Osteocyte (in vitro differentiated cells): ENCODE measurements around the gene RPL38. TPM values are rescaled to one million over a fixed set of nuclear protein-coding genes. Genes with fewer than 3 reads are reported as not detected.

Source experiments
- DNase-seq: peaks from one replicate; pipeline ENCODE4 v3.0.0; 2021; ENCODE audit warnings: mixed read lengths; ENCODE audit not compliant: unreplicated experiment; ENCODE audit errors: extremely low spot score
- H3K27ac Mint-ChIP-seq: one replicate; pipeline ENCODE4 v1.8.0; 2021; ENCODE audit warnings: mild to moderate bottlenecking, mixed read lengths; ENCODE audit not compliant: unreplicated experiment
- H3K27me3 Mint-ChIP-seq: one replicate; pipeline ENCODE4 v1.8.0; 2021; ENCODE audit warnings: mixed read lengths; ENCODE audit not compliant: unreplicated experiment
- H3K36me3 Mint-ChIP-seq: one replicate; pipeline ENCODE4 v1.8.0; 2021; ENCODE audit warnings: mixed read lengths; ENCODE audit not compliant: unreplicated experiment
- H3K4me1 Mint-ChIP-seq: one replicate; pipeline ENCODE4 v1.8.0; 2021; ENCODE audit warnings: mixed read lengths; ENCODE audit not compliant: unreplicated experiment
- H3K4me3 Mint-ChIP-seq: one replicate; pipeline ENCODE4 v1.8.0; 2021; ENCODE audit warnings: mild to moderate bottlenecking, moderate library complexity, mixed read lengths; ENCODE audit not compliant: unreplicated experiment
- H3K9me3 Mint-ChIP-seq: one replicate; pipeline ENCODE4 v1.8.0; 2021; ENCODE audit warnings: mixed read lengths; ENCODE audit not compliant: unreplicated experiment
- CTCF ChIP-seq: fragments of 200-600 bp; sonication (generic); IDR thresholded peaks from 2 replicates; pipeline ENCODE4 v1.5.0; 2021; ENCODE audit warnings: antibody characterized with exemption, mild to moderate bottlenecking, moderate library complexity
- total RNA-seq: library from RNA; stranded (reverse); gene quantifications from 2 replicates; pipeline ENCODE4 v1.2.1, GENCODE V29; 2021

The RPL38 gene
- total RNA-seq, 1 donor from 2014 or later = 755 TPM

DNA sequence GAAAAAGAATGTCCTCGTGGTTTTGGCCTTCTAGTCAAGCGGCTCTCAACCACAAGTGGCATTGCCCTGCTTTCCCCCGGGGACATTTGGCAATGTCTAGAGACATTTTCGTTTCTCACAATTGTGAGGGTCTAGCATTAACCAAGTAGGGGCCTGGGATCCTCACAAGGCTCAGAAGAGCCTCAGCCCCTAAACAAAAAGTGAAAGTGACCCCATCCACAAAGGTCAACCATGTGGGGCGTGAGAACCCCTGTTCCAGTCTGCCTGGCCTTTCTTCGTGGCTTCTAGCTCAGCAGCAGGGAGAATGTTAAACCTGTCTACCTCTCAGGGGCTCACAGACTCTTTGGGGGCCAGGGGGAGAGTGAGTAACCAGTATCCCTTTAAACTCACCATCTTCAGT, 4.8 kb upstream of the RPL38 start:
- Mint-ChIP-seq H3K27me3 (peaks cover 36% of the 10 kb centered on the region), H3K9me3 (no peaks in the 10 kb centered on the region), H3K36me3 (no peaks in the 10 kb centered on the region), H3K4me3 (no peak overlapping the region), H3K27ac (no peak overlapping the region), H3K4me1 (peaks cover 9% of the 10 kb centered on the region)
- DNase-seq = no peak
- TF ChIP-seq CTCF = no peak

GRCh38 chr17:74199306-74200092, 4.0 kb upstream of the RPL38 start:
- Mint-ChIP-seq H3K27ac (no peak overlapping the region), H3K9me3 (no peaks in the 10 kb centered on the region), H3K4me3 (no peak overlapping the region), H3K36me3 (no peaks in the 10 kb centered on the region), H3K27me3 (peaks cover 33% of the 10 kb centered on the region), H3K4me1 (peaks cover 9% of the 10 kb centered on the region)
- TF ChIP-seq CTCF = peak; percentile 94
- peak; percentile 90 for DNase-seq

- DNase-seq = no peak
- Mint-ChIP-seq H3K27me3 (peaks cover 27% of the 10 kb centered on the region), H3K36me3 (peaks cover 3% of the 10 kb centered on the region), H3K27ac (no peak overlapping the region), H3K9me3 (no peaks in the 10 kb centered on the region), H3K4me3 (no peak overlapping the region), H3K4me1 (peaks cover 15% of the 10 kb centered on the region)
- no peak for TF ChIP-seq CTCF
These were observed 3.4 kb upstream of the RPL38 start for GRCh38 chr17:74200112-74200511.

DNA sequence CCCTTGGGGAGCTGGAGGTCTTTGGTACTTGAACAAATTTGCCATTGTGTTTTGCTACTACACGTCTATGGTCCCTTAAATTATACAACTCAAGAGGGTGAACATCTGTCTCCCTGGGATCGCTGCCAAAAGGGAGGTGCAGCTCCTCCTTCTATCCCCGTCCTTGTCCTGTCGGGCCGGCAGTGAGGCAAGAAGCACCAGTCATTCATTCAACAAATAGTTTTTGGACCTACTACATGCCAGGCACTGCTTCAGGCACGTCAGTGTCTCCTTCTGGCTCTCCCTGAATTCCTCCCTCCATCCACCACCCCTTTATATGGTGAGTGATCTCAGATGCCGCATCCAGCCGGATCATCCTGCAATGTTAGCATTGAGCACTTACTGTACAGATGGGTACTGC, 2.2 kb upstream of the RPL38 start:
- no peak for DNase-seq
- Mint-ChIP-seq H3K4me3 (no peak overlapping the region), H3K4me1 (peaks cover 21% of the 10 kb centered on the region)

More for the DNA sequence above, 2.2 kb upstream of the RPL38 start:
- Mint-ChIP-seq H3K27me3 (peaks cover 17% of the 10 kb centered on the region), H3K27ac (no peak overlapping the region), H3K9me3 (no peaks in the 10 kb centered on the region), H3K36me3 (peaks cover 9% of the 10 kb centered on the region)
- no peak for TF ChIP-seq CTCF
